Naive thymus-derived CD8-positive, alpha-beta T cell (primary cell): Measurements from ENCODE around the gene RNU2-63P. TPM values are rescaled to one million over a fixed set of nuclear protein-coding genes. Genes with fewer than 3 reads are reported as not detected.
"Not testable (repeated sequence)": the region's sequence is repeated elsewhere in the genome, so short reads cannot be mapped to it uniquely, and the experiment has no call there.

Source experiments
- ATAC-seq, 2 donors: fragments of 150-1000 bp; cut with Tn5 transposase in 1 of 2; sonication (Bioruptor Pico), chemical (Tn5 transposase) in 1 of 2; 1 replicate in 1 of 2; 2 replicates in 1 of 2; pipeline ENCODE4 v1.10.0; 2021; ENCODE audit warnings: mild to moderate bottlenecking in 2 of 2, moderate library complexity in 2 of 2
- POLR2A ChIA-PET: fragments of 350-600 bp; sonication (Branson Sonifier 250); formaldehyde crosslinking; loops from one replicate; lab custom pipeline; 2021; ENCODE audit warnings: antibody characterized with exemption; lab: Charles Lee
- DNase-seq, 10 donors: peaks; one replicate each; pipeline versions ENCODE4 v3.0.0 to v3.0.0-alpha.2; 2020 to 2022
- H3K27ac Mint-ChIP-seq, 10 donors: one replicate each; pipeline ENCODE4 v1.8.0; 2020 to 2022; ENCODE audit warnings: mild to moderate bottlenecking in 10 of 10, mixed read lengths in 10 of 10, moderate library complexity in 4 of 10, inconsistent platforms in 1 of 10
- H3K27me3 Mint-ChIP-seq, 5 donors: one replicate each; pipeline ENCODE4 v1.8.0; 2021 to 2022; ENCODE audit warnings: mixed read lengths in 5 of 5
- H3K36me3 Mint-ChIP-seq, 3 donors: one replicate each; pipeline ENCODE4 v1.8.0; 2020 to 2022; ENCODE audit warnings: mixed read lengths in 3 of 3, mild to moderate bottlenecking in 2 of 3, inconsistent platforms in 1 of 3
- H3K4me1 Mint-ChIP-seq, 4 donors: one replicate each; pipeline ENCODE4 v1.8.0; 2021 to 2022; ENCODE audit warnings: mixed read lengths in 4 of 4
- H3K4me3 Mint-ChIP-seq, 10 donors: one replicate each; pipeline ENCODE4 v1.8.0; 2020 to 2022; ENCODE audit warnings: mild to moderate bottlenecking in 10 of 10, mixed read lengths in 10 of 10, moderate library complexity in 6 of 10, inconsistent platforms in 1 of 10
- H3K9me3 Mint-ChIP-seq, 9 donors: one replicate each; pipeline ENCODE4 v1.8.0; 2020 to 2022; ENCODE audit warnings: mixed read lengths in 9 of 9, mild to moderate bottlenecking in 3 of 9, inconsistent platforms in 1 of 9, moderate library complexity in 1 of 9
- polyA plus RNA-seq, 3 donors: library from polyadenylated mRNA; unstranded; fragments of 300-500 nt; fragmentation: Illumina TruSeq; gene quantifications; one replicate each; pipeline ENCODE4 v1.2.3, GENCODE V29; 2021
- total RNA-seq, 8 experiments: library from RNA in 2 of 8; stranded (reverse) in 2 of 8; gene quantifications; one replicate each; pipeline ENCODE4 v1.2.3 and lab custom pipeline; 2021 to 2026

Gene RNU2-63P
- total and polyA plus RNA-seq, 5 experiments from 2014 or later: 3.5 to 8.5 (median 3.7) TPM; not detected in 2

DNA sequence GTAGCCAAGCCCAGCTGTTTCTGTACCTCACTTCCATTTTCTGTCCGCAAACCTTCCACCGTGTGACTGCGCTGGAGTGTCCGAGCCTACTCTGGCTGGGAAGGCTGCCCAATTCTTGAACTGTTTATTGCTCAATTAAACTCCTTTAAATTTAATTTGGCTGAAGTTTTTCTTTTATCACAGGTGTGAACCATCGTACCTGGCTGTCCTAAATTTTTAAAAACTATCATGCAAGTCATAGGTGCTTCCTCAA, 6.2 kb upstream of the RNU2-63P start:
- H3K4me3 Mint-ChIP-seq: no peak overlapping the region

DNA sequence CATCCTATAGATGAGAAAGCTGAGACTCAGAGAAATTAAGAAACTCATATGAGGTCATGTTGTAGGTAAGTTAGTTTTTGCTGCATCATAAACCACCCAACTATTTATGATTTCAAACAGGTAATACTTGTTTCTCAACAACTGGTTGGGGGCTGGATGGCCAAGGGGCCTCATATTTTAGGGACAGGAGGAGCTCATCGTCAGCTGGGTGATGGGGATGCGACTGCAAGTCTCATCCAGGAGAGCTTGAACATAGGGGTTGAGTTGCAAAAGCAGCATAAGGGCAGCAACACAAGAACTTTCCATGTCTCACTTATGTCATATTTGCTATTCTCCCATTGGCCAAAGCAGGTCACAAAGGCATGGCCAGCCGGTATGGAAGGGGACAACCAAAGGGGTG, 3.6 kb upstream of the RNU2-63P start:
- Mint-ChIP-seq H3K36me3 (no peaks in the 10 kb centered on the region), H3K27me3 (no peaks in the 10 kb centered on the region), H3K9me3 (peaks cover 0 to 5% (median 0%) of the 10 kb centered on the region in 9 donors), H3K4me1 (peaks cover 8 to 21% (median 19%) of the 10 kb centered on the region in 4 donors), H3K4me3 (no peak overlapping the region), H3K27ac (peak overlapping the region in 1 of 10 donors; percentile 72)
- POLR2A ChIA-PET: no interaction called here
- no peak for ATAC-seq
- DNase-seq: no peak

More for the DNA sequence above, 6.2 kb upstream of the RNU2-63P start:
- DNase-seq (no peak), ATAC-seq (no peak)
- Mint-ChIP-seq H3K36me3 (peaks cover 4 to 14% (median 4%) of the 10 kb centered on the region in 3 donors), H3K9me3 (peaks cover 0 to 5% (median 0%) of the 10 kb centered on the region in 9 donors), H3K4me1 (peaks cover 0 to 12% (median 3%) of the 10 kb centered on the region in 4 donors), H3K27ac (no peak overlapping the region), H3K27me3 (no peaks in the 10 kb centered on the region)
- POLR2A ChIA-PET: interaction anchor here (0.7 kb wide), 1 partner anchor 587 kb away, joined by 3 read pairs; no protein-coding TSS in a partner anchor

DNA sequence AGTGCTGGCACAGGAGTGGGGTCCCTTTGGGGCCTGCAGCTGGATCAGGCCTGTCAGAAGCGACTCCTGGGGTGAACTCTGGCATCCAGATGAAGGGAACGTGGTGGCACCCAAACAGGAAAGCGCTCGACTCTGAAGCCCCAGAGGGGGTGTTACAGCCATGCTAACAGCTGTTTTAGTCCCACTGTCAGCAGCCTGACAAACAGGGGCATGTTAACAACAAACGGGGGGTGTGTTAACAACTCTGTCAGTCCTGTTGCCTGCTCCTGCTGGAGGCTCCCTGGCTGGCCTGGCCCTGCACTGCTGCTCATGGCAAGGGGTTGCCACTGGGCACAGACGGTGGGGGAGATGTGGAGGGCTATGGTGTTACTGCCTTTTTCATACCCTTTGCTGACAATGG, 2.6 kb upstream of the RNU2-63P start:
- Mint-ChIP-seq H3K9me3 (peaks cover 0 to 5% (median 0%) of the 10 kb centered on the region in 9 donors), H3K4me3 (no peak overlapping the region), H3K27me3 (no peaks in the 10 kb centered on the region), H3K36me3 (no peaks in the 10 kb centered on the region), H3K27ac (no peak overlapping the region), H3K4me1 (peaks cover 10 to 23% (median 20%) of the 10 kb centered on the region in 4 donors)
- ATAC-seq: no peak
- no peak for DNase-seq
- POLR2A ChIA-PET: no interaction called here

DNA sequence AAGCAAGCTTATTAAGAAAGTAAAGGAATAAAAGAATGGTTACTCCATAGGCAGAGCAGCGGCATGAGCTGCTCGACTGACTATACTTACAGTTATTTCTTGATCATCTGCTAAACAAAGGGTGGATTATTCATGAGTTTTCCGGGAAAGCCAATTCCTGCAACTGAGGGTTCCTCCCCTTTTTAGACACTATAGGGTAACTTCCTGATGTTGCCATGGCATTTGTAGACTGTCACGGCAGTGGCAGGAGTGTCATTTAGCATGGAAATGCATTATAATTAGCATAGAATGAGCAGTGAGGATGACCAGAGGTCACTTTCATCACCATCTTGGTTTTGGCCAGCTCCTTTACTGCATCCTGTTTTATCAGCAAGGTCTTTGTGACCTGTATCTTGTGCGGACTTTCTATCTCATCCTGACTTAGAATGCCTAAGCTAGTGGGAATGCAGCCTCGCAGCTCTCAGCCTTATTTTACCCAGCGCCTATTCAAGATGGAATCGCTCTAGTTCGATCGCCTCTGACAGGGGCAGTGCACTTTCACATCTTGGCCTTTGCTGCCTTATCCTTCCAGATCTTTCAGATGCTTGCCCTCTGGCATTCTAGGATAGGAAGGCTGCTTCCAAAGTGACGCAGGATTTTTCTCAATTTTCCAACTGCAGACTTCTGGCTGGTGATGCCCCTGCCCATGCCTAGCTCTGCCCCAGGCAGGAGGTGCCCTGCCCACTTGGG, 1.9 kb upstream of the RNU2-63P start:
- H3K27me3 Mint-ChIP-seq, H3K9me3 Mint-ChIP-seq, POLR2A ChIA-PET, DNase-seq, ATAC-seq, H3K36me3 Mint-ChIP-seq: not testable (repeated sequence)
- peak overlapping the region in 9 of 10 donors; percentile 87 to 99 (median 98) for H3K4me3 Mint-ChIP-seq
- H3K27ac Mint-ChIP-seq: peak overlapping the region in 2 of 10 donors; percentile 92 to 99
- H3K4me1 Mint-ChIP-seq: peaks cover 10 to 25% (median 20%) of the 10 kb centered on the region in 4 donors

DNA sequence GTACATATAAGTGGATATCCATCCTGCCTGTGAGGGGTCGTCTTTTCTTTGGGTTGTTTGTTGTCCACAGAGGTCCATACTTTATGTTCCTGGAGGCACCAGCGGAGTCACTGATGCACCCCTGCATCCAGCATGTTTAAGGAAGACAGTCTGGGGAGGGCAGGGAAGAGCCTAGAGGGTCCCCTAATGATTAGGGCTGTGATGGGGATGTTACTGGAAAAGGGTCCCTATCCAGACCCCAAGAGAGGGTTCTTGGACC, 1.4 kb upstream of the RNU2-63P start:
- ATAC-seq, H3K27me3 Mint-ChIP-seq, H3K9me3 Mint-ChIP-seq, POLR2A ChIA-PET, H3K36me3 Mint-ChIP-seq, DNase-seq: not testable (repeated sequence)
- Mint-ChIP-seq H3K4me3 (peak overlapping the region; percentile 87 to 99 (median 98)), H3K27ac (peak overlapping the region in 5 of 10 donors; percentile 83 to 99 (median 99)), H3K4me1 (peaks cover 10 to 25% (median 20%) of the 10 kb centered on the region in 4 donors)

DNA sequence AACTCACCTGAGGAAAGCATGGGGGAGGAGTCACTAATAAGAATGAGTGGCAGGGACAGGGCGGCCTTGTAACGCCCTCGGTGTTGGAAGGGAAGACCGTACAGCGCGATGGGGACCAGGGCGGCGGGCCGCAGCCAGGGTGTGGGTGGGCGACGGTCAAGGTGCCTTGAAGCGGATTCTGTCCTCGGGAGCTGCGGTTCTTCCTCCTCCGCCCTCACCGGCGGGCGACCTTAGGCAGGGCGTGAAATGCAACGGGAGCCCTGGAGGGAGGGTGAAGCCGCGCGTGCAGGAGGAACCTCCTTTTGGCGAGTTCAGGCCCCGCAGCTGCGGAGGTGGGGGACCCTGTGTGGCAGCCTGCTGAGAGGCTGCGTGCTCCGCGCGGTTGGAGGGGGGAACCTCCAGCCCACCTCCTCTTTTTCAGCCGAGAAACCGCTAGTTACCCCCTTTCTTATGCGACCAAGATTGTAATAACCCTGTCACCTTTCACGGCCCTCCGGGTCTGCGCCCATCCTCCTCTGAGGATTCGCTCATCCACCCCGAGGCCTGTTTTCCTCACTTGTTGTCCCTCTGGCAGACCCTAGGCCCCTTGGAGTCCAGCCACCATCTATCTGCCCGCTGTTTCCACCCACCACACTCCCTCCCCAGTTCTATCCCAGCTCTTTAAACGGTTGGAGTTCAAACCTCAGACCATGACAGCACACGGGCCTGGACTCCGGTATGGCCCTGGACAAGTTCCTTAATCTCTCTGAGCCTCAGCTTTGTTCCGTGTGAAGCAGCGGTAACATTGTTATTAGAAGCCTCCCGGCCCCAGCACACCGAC, 823 bp upstream of the RNU2-63P start:
- Mint-ChIP-seq H3K9me3 (peaks cover 0 to 5% (median 0%) of the 10 kb centered on the region in 9 donors), H3K4me1 (peaks cover 10 to 25% (median 20%) of the 10 kb centered on the region in 4 donors), H3K27ac (peak overlapping the region; percentile 97 to 100 (median 99)), H3K36me3 (no peaks in the 10 kb centered on the region), H3K27me3 (no peaks in the 10 kb centered on the region), H3K4me3 (peak overlapping the region; percentile 87 to 99 (median 98))
- DNase-seq: peak in 3 of 10 donors; percentile 29 to 44 (median 37)
- peak; percentile 69 to 79 for ATAC-seq
- POLR2A ChIA-PET: interaction anchor here (0.6 to 1.2 kb wide), 4 partner anchors 19 to 525 kb away, joined by 3 to 6 read pairs (median 4); no protein-coding TSS in a partner anchor

DNA sequence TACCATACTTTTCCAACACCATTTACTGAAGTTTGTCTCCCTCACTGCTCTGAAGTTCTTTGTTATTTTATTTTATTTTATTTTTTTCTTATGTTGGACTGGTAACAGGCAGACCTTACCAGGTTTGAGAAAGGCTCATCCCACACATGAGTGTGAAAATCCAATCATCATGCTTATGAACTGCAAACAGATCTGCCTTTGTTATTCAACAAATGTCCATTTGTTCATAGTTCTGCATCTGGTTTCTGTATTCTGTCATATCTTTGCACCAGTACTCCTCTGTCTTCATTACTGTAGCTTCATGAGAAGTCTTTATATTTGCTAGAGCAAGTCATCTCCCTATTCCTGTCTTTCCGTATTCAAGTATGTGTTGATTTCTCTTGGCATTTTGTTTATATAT, 5.3 kb downstream of the RNU2-63P start:
- H3K4me1 Mint-ChIP-seq: peaks cover under 1 to 9% (median 2%) of the 10 kb centered on the region in 4 donors
- no peak overlapping the region for H3K4me3 Mint-ChIP-seq
- no peak for DNase-seq
- no peaks in the 10 kb centered on the region for H3K9me3 Mint-ChIP-seq
- H3K27me3 Mint-ChIP-seq: no peaks in the 10 kb centered on the region
- ATAC-seq: no peak
- H3K36me3 Mint-ChIP-seq: no peaks in the 10 kb centered on the region
- H3K27ac Mint-ChIP-seq: no peak overlapping the region
- POLR2A ChIA-PET: no interaction called here

DNA sequence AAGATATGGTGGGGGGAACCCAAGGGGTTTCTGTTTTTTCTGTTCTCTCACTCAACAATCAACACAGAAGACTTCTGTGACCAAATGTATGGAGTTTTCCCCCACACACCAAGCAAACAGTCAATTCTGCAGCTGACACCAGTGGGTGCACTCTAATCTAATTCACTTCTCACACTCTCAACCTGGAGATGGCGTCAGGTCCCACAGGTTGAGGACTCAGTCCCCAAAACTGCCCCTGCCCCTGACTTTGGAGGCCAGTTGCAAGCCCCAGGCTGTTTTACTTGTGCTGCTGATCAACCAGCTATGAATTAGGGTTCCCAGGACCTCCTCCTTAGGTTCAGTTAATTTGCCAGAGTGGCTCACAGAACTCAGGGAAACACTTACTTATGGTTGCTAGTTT, 6.2 kb downstream of the RNU2-63P start:
- Mint-ChIP-seq H3K36me3 (no peaks in the 10 kb centered on the region), H3K9me3 (no peaks in the 10 kb centered on the region), H3K27me3 (no peaks in the 10 kb centered on the region), H3K27ac (no peak overlapping the region), H3K4me3 (no peak overlapping the region), H3K4me1 (peaks cover 0 to 5% (median 1%) of the 10 kb centered on the region in 4 donors)
- DNase-seq (no peak), ATAC-seq (no peak)
- POLR2A ChIA-PET: no interaction called here

DNA sequence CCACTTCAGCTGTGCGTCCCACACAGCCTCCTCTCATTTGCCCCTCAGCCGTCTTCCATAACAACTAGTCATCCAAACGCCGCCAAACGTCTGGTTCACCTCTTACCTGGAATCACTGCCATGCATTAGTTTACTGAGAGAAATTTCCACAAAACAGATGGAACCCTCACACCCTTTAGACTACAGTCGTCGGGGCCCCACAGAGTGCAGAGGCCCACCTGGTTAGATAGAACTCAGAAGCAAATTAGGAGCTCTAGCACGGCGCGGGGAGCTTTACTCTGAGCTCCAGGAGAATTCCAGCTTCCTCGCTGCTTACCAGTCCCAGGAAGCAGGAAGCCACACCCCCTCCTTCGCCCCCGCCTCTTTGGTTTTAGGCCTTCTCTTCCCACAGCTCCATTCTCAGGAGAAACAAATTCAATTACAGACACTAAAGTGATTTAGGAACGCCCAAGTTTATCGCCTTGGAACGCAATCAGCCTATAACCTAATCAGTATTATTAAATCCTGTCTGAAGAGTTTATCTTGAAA, 9.4 kb downstream of the RNU2-63P start:
- ATAC-seq: no peak
- Mint-ChIP-seq H3K27ac (no peak overlapping the region), H3K27me3 (peaks cover 0 to 5% (median 0%) of the 10 kb centered on the region in 5 donors), H3K4me3 (no peak overlapping the region), H3K36me3 (no peaks in the 10 kb centered on the region), H3K9me3 (no peaks in the 10 kb centered on the region), H3K4me1 (no peaks in the 10 kb centered on the region)
- POLR2A ChIA-PET: no interaction called here
- no peak for DNase-seq

DNA sequence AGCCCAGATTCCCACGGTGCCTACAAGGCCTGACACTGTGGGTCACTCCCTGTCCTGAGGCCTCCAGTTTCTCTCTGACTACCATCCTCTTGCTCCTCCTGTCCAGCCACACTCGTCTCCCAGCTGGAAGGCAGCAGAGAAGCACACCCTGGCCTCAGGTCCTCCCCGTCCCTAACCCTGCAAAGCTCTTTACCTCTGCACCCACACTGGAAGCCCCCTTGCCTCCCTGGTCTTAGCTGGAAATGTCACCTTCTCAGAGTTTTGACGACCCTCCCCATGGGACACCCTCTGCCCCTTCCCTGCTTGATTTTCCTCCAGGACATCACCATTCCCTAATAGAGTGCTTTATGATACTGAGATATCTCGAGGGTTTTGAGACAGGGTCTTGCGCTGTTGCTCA, 10.6 kb downstream of the RNU2-63P start:
- peaks cover 0 to 5% (median 1%) of the 10 kb centered on the region in 4 donors for H3K4me1 Mint-ChIP-seq
- H3K27ac Mint-ChIP-seq: no peak overlapping the region
- ATAC-seq: no peak
- H3K27me3 Mint-ChIP-seq: peaks cover 0 to 7% (median 1%) of the 10 kb centered on the region in 5 donors
- H3K4me3 Mint-ChIP-seq: no peak overlapping the region
- no peaks in the 10 kb centered on the region for H3K9me3 Mint-ChIP-seq
- no peaks in the 10 kb centered on the region for H3K36me3 Mint-ChIP-seq
- no peak for DNase-seq
- POLR2A ChIA-PET: no interaction called here

DNA sequence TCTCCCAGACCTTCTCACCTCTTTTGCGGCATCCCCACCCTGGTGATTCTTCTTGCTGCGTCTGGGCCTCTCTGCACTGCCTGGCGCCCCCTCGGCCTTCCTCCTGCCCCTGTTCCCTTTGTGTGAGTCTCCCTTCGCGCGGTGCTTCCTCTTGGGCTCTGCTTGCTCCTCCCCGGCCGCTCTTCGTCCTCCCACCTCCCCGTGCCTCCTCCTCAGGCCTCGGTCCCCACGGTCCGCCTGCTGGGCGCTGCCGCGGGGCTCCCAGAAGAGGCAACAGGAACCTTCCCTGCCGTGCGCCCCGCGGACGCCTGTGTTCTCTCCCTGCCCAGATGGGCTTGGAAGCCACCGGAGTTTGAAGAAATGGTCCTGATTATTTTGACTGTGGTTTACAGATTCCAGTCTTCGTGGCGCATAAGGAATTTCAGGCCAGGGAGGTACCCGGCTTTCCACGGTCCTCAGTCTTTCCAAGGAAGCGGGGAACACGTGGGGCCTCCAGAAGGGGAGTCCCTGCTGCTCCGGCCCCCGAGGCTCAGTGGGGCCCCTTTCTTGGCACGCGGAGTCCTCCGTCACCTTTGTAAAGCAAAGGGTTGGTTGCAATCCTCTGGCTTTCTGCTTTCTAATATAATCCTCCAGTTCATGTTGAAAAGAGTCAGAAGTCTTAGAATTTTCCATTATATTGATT, 13.1 kb downstream of the RNU2-63P start:
- H3K36me3 Mint-ChIP-seq: no peaks in the 10 kb centered on the region
- no peak overlapping the region for H3K27ac Mint-ChIP-seq
- POLR2A ChIA-PET: no interaction called here
- H3K4me1 Mint-ChIP-seq: peaks cover 0 to 5% (median 1%) of the 10 kb centered on the region in 4 donors
- DNase-seq: no peak
- H3K9me3 Mint-ChIP-seq: no peaks in the 10 kb centered on the region
- H3K27me3 Mint-ChIP-seq: peaks cover 0 to 7% (median 1%) of the 10 kb centered on the region in 5 donors
- no peak for ATAC-seq
- H3K4me3 Mint-ChIP-seq: no peak overlapping the region

DNA sequence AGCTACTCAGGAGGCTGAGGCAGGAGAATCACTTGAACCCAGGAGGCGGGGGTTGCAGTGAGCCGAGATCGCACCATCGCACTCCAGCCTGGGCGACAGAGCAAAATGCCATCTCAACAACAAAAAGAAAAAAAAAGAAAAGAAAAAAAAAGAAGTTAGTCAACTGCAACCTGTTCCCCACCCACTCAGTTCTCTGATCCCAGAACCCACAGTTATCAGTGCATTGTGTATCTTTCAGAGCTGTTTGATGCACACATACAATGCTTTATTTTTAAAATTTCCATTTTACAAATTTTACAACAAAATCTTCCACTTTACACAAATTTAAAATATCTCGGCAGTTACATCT, 14.0 kb downstream of the RNU2-63P start:
- H3K36me3 Mint-ChIP-seq: no peaks in the 10 kb centered on the region
- no peak overlapping the region for H3K27ac Mint-ChIP-seq
- H3K4me1 Mint-ChIP-seq: peaks cover 0 to 5% (median 1%) of the 10 kb centered on the region in 4 donors
- DNase-seq (no peak), ATAC-seq (no peak)
- H3K4me3 Mint-ChIP-seq: no peak overlapping the region
- H3K27me3 Mint-ChIP-seq: peaks cover 0 to 7% (median 1%) of the 10 kb centered on the region in 5 donors
- POLR2A ChIA-PET: no interaction called here
- H3K9me3 Mint-ChIP-seq: no peaks in the 10 kb centered on the region
